ENCODE results near the gene MFSD12.
"Not testable (repeated sequence)": the region's sequence is repeated elsewhere in the genome, so short reads cannot be mapped to it uniquely, and the experiment has no call there.

Gene MFSD12

GRCh38 chr19:3573162-3573857 lies 15.9 kb upstream of the MFSD12 start:
- H3K36me3 ChIP-seq (ENCODE audit: control insufficient read depth, insufficient read depth, low read length) = 0 out of 2 replicates have a peak, but pooled peaks cover 2% of the 10 kb centered on the region
- peak overlapping the region; percentile 70; the same call in 1 of the 2 replicates for H3K27ac ChIP-seq (ENCODE audit: low read depth, low read length)
- peak overlapping the region; percentile 93 for H3K4me3 ChIP-seq (ENCODE audit: low read depth, low read length)
- H3K9ac ChIP-seq (ENCODE audit: low read length) = peak overlapping the region; percentile 68
- H3K9me3 ChIP-seq (ENCODE audit: control insufficient read depth, insufficient read depth, low read depth, low read length) = no peaks in the 10 kb centered on the region
- H3K27me3 ChIP-seq (ENCODE audit: control insufficient read depth, insufficient read depth, low read length) = no peaks in the 10 kb centered on the region
- H3K4me1 ChIP-seq (ENCODE audit: control insufficient read depth, insufficient read depth, low read length) = peaks cover 8% of the 10 kb centered on the region

- Histone ChIP-seq H3K27me3 (ENCODE audit: control insufficient read depth, insufficient read depth, low read length) (no peaks in the 10 kb centered on the region), H3K4me3 (ENCODE audit: low read depth, low read length) (peak within 1 kb of the TSS; percentile 93), H3K9me3 (ENCODE audit: control insufficient read depth, insufficient read depth, low read depth, low read length) (no peaks in the 10 kb centered on the region), H3K4me1 (ENCODE audit: control insufficient read depth, insufficient read depth, low read length) (peaks cover 8% of the 10 kb centered on the region), H3K9ac (ENCODE audit: low read length) (peak within 1 kb of the TSS; percentile 68), H3K27ac (ENCODE audit: low read depth, low read length) (peak within 1 kb of the TSS; percentile 70; the same call in 1 of the 2 replicates), H3K36me3 (ENCODE audit: control insufficient read depth, insufficient read depth, low read length) (0 out of 2 replicates have a peak, but pooled peaks cover 2% of the 10 kb centered on the region)
These were observed 15.4 kb upstream of the MFSD12 start, which contains the start of gene HMG20B for GRCh38 chr19:3572855-3573161. HMG20B (plus strand) TSS chr19:3572944; CDS start chr19:3573310, 366 bp downstream.

GRCh38 chr19:3572132-3572854 lies 14.9 kb upstream of the MFSD12 start:
- Histone ChIP-seq H3K4me3 (ENCODE audit: low read depth, low read length) (peak overlapping the region; percentile 37), H3K27ac (ENCODE audit: low read depth, low read length) (no peak overlapping the region), H3K9ac (ENCODE audit: low read length) (no peak overlapping the region)

GRCh38 chr19:3570606-3571011 lies 13.2 kb upstream of the MFSD12 start:
- H3K4me3 ChIP-seq (ENCODE audit: low read depth, low read length) = no peak overlapping the region
- no peaks in the 10 kb centered on the region for H3K9me3 ChIP-seq (ENCODE audit: control insufficient read depth, insufficient read depth, low read depth, low read length)
- H3K9ac ChIP-seq (ENCODE audit: low read length) = no peak overlapping the region
- no peaks in the 10 kb centered on the region for H3K27me3 ChIP-seq (ENCODE audit: control insufficient read depth, insufficient read depth, low read length)
- H3K4me1 ChIP-seq (ENCODE audit: control insufficient read depth, insufficient read depth, low read length) = no peaks in the 10 kb centered on the region
- H3K27ac ChIP-seq (ENCODE audit: low read depth, low read length) = no peak overlapping the region
- 0 out of 2 replicates have a peak, but pooled peaks cover 2% of the 10 kb centered on the region for H3K36me3 ChIP-seq (ENCODE audit: control insufficient read depth, insufficient read depth, low read length)

More at GRCh38 chr19:3572132-3572854, 14.9 kb upstream of the MFSD12 start:
- Histone ChIP-seq H3K4me1 (ENCODE audit: control insufficient read depth, insufficient read depth, low read length) (peaks cover 8% of the 10 kb centered on the region), H3K9me3 (ENCODE audit: control insufficient read depth, insufficient read depth, low read depth, low read length) (no peaks in the 10 kb centered on the region), H3K27me3 (ENCODE audit: control insufficient read depth, insufficient read depth, low read length) (no peaks in the 10 kb centered on the region), H3K36me3 (ENCODE audit: control insufficient read depth, insufficient read depth, low read length) (0 out of 2 replicates have a peak, but pooled peaks cover 2% of the 10 kb centered on the region)

- not testable (repeated sequence) for H3K9me3 ChIP-seq (ENCODE audit: control insufficient read depth, insufficient read depth, low read depth, low read length); H3K27ac ChIP-seq (ENCODE audit: low read depth, low read length); H3K4me1 ChIP-seq (ENCODE audit: control insufficient read depth, insufficient read depth, low read length); H3K36me3 ChIP-seq (ENCODE audit: control insufficient read depth, insufficient read depth, low read length); H3K9ac ChIP-seq (ENCODE audit: low read length); H3K4me3 ChIP-seq (ENCODE audit: low read depth, low read length); H3K27me3 ChIP-seq (ENCODE audit: control insufficient read depth, insufficient read depth, low read length)
These were observed 12.7 kb upstream of the MFSD12 start for GRCh38 chr19:3570042-3570441.

- Histone ChIP-seq H3K27me3 (ENCODE audit: control insufficient read depth, insufficient read depth, low read length) (no peaks in the 10 kb centered on the region), H3K4me3 (ENCODE audit: low read depth, low read length) (no peak overlapping the region), H3K27ac (ENCODE audit: low read depth, low read length) (no peak overlapping the region), H3K36me3 (ENCODE audit: control insufficient read depth, insufficient read depth, low read length) (no peaks in the 10 kb centered on the region), H3K9me3 (ENCODE audit: control insufficient read depth, insufficient read depth, low read depth, low read length) (no peaks in the 10 kb centered on the region), H3K4me1 (ENCODE audit: control insufficient read depth, insufficient read depth, low read length) (no peaks in the 10 kb centered on the region), H3K9ac (ENCODE audit: low read length) (no peak overlapping the region)
These were observed 7.8 kb upstream of the MFSD12 start for GRCh38 chr19:3565139-3565538.

GRCh38 chr19:3563709-3564524 lies 6.5 kb upstream of the MFSD12 start:
- no peak overlapping the region for H3K27ac ChIP-seq (ENCODE audit: low read depth, low read length)
- no peaks in the 10 kb centered on the region for H3K4me1 ChIP-seq (ENCODE audit: control insufficient read depth, insufficient read depth, low read length)
- no peaks in the 10 kb centered on the region for H3K9me3 ChIP-seq (ENCODE audit: control insufficient read depth, insufficient read depth, low read depth, low read length)
- no peaks in the 10 kb centered on the region for H3K36me3 ChIP-seq (ENCODE audit: control insufficient read depth, insufficient read depth, low read length)
- no peak overlapping the region for H3K4me3 ChIP-seq (ENCODE audit: low read depth, low read length)
- H3K27me3 ChIP-seq (ENCODE audit: control insufficient read depth, insufficient read depth, low read length) = no peaks in the 10 kb centered on the region
- no peak overlapping the region for H3K9ac ChIP-seq (ENCODE audit: low read length)

- peak overlapping the region; percentile 69 for H3K9ac ChIP-seq (ENCODE audit: low read length)
- no peaks in the 10 kb centered on the region for H3K9me3 ChIP-seq (ENCODE audit: control insufficient read depth, insufficient read depth, low read depth, low read length)
- peaks cover 6% of the 10 kb centered on the region; the same call in 1 of the 2 replicates for H3K4me1 ChIP-seq (ENCODE audit: control insufficient read depth, insufficient read depth, low read length)
- no peaks in the 10 kb centered on the region for H3K36me3 ChIP-seq (ENCODE audit: control insufficient read depth, insufficient read depth, low read length)
- no peaks in the 10 kb centered on the region; the same call in 1 of the 2 replicates for H3K27me3 ChIP-seq (ENCODE audit: control insufficient read depth, insufficient read depth, low read length)
- H3K4me3 ChIP-seq (ENCODE audit: low read depth, low read length) = peak overlapping the region; percentile 98
- H3K27ac ChIP-seq (ENCODE audit: low read depth, low read length) = no peak overlapping the region
These were observed 367 bp downstream of the MFSD12 start for GRCh38 chr19:3556978-3557460.

- H3K27me3 ChIP-seq (ENCODE audit: control insufficient read depth, insufficient read depth, low read length) = no peaks in the 10 kb centered on the region; the same call in 1 of the 2 replicates
- no peaks in the 10 kb centered on the region for H3K36me3 ChIP-seq (ENCODE audit: control insufficient read depth, insufficient read depth, low read length)
- H3K9ac ChIP-seq (ENCODE audit: low read length) = peak overlapping the region; percentile 69
- no peak overlapping the region for H3K27ac ChIP-seq (ENCODE audit: low read depth, low read length)
- no peaks in the 10 kb centered on the region for H3K9me3 ChIP-seq (ENCODE audit: control insufficient read depth, insufficient read depth, low read depth, low read length)
- H3K4me1 ChIP-seq (ENCODE audit: control insufficient read depth, insufficient read depth, low read length) = peaks cover 6% of the 10 kb centered on the region; the same call in 1 of the 2 replicates
- H3K4me3 ChIP-seq (ENCODE audit: low read depth, low read length) = peak overlapping the region; percentile 98
These were observed 886 bp downstream of the MFSD12 start for GRCh38 chr19:3556423-3556977.

- H3K9me3 ChIP-seq (ENCODE audit: control insufficient read depth, insufficient read depth, low read depth, low read length) = no peaks in the 10 kb centered on the region
- H3K9ac ChIP-seq (ENCODE audit: low read length) = no peak overlapping the region
- H3K4me1 ChIP-seq (ENCODE audit: control insufficient read depth, insufficient read depth, low read length) = peaks cover 6% of the 10 kb centered on the region; the same call in 1 of the 2 replicates
- no peak overlapping the region for H3K27ac ChIP-seq (ENCODE audit: low read depth, low read length)
- 0 out of 2 replicates have a peak, but pooled peaks cover under 1% of the 10 kb centered on the region for H3K36me3 ChIP-seq (ENCODE audit: control insufficient read depth, insufficient read depth, low read length)
- no peaks in the 10 kb centered on the region; the same call in 1 of the 2 replicates for H3K27me3 ChIP-seq (ENCODE audit: control insufficient read depth, insufficient read depth, low read length)
- peak overlapping the region; percentile 98 for H3K4me3 ChIP-seq (ENCODE audit: low read depth, low read length)
These were observed 1.5 kb downstream of the MFSD12 start for GRCh38 chr19:3555653-3556422.

Measured in HUES6 (cell line).